ENCODE results near the gene BTF3L4.
"Not testable (repeated sequence)": the region's sequence is repeated elsewhere in the genome, so short reads cannot be mapped to it uniquely, and the experiment has no call there.

Gene BTF3L4

DNA sequence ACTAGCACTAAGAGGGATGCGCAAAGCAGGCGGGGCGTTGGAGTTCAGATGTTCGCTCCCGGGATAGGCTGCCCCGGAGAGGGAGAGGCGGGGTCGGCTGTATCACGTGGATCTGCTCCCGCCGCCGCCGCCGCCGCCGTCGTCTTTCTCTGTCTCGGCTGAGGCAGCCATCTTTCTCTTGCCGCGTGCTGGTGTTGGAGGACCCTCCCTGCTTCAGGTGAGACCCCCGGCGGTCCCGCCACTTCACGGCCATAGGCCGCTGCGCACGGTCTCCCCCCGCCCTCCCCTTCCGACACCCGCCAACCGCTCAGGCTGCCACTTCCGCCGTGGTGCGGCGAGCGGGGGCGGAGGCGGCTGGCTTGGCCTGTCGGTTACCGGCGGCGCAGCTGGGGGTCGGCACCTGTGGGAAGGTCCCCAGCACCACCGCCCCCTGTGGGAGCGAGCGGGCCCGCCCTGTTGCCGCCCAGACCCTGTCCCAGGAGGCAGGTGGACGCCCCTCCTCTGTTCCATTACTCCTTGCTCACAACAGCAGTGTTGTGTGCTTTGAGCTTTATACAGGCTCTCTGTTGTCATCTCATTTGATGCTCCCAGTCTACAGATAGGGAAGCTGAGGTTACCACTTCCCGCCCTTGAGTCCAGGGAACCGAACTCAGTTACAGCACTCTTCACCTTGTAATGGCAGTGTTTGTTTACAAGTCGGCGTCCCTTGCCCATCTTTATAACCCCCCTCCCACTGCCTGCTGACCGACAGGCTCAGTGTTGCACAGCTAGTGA, at the start of gene BTF3L4:
Gene BTF3L4 (plus strand): TSS at position 133 of the 774 bp plus-strand sequence. CDS start 3,553 bp downstream, outside the sequence.
- DNase-seq = peak; percentile 94

DNA sequence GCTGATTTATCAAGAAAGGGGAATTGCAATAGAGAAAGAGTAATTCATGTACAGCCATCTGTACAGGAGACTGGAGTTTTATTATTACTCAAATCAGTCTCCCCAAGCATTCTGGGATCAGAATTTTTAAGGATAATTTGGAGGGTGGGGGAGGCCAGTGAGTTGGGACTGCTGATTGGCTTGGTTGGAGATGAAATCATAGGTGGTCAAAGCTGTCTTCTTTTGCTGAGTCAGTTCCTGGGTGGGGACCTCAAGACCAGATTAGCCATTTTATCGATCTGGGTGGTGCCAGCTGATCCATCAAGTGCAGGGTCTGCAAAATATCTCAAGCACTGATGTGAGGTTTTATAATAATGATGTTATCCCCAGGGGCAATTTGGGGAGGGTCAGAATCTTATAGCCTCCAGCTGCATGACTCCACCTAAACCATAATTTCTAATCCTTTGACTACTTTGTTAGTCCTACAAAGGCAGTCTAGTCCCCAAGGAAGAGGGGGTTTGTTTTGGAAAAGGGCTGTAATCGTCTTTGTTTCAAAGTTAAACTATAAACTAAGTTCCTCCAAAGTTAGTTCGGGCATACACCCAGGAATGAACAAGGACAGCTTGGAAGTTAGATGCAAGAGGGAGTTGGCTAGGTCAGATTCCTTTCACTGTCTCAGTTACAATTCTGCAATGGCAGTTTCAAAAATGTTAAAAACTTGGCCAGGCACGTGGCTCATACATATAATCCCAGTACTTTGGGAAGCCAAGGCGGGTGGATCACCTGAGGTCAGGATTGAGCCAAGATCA, 48.7 kb upstream of the BTF3L4 start:
- DNase-seq = no peak

DNA sequence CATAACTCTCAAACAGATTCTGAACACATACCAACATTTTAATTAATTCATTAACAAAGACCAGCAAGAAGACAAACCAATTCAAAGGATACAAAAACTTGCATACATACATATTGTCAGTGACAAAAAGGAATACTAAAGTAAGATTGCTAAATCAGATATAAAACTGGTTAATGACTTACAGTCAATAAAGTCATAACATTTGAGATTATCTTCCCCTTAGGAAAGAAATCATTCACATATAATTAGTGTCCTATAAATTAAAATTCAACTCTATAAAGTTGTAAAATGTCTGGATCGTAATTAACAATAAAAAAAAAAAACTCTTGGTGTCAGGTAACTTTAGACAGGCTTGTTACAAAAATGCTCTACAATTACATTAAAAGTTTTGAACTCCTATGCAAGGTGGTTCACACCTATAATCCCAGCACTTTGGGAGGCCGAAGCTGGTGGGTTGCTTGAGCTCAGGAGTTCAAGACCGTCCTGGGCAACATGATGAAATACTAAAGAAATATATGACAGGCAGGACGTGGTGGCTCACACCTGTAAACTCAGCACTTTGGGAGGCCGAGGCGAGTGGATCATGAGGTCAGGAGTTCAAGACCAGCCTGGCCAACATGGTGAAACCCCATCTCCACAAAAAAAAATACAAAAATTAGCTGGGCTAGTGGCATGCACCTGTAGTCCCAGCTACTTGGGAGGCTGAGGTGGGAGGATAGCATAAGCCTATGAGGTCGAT, 47.9 kb upstream of the BTF3L4 start:
- no peak for DNase-seq

DNA sequence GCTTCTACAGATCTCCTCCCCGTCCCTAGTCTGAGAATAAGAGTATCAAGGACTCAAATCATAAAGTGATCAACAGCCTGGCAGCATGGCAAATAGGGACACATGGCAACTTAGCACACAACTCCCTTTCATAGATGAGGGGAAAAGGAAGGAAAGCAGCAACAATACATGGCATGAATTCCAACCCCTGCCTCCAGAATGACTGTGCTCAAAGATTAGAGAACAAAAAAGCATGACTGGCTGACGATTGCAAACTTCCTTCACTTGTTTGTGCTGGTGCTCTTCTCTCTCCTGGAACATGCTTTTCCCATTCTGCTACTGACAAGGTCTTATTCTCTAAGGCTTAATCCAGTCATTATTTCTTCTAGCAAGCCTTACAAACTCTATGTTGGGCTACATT, 34.0 kb upstream of the BTF3L4 start:
- DNase-seq = no peak

DNA sequence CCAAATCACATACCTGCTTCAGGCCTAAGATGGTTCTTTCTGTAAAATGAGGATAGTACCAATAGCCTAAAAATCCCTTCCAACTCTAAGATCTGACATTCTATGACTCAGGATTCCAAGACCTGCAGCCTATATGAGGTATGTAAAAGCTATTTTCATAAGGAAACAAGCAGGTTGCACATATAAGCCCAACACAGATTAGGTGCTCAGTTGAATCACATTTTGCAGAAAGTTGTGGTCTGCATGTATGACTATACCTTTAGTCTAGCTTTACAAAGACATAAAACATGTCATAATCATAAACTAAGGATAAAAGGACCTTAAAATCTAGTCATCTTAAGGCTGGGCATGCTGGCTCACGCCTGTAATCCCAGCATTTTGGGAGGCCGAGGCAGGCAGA, 29.8 kb upstream of the BTF3L4 start:
- DNase-seq = no peak

DNA sequence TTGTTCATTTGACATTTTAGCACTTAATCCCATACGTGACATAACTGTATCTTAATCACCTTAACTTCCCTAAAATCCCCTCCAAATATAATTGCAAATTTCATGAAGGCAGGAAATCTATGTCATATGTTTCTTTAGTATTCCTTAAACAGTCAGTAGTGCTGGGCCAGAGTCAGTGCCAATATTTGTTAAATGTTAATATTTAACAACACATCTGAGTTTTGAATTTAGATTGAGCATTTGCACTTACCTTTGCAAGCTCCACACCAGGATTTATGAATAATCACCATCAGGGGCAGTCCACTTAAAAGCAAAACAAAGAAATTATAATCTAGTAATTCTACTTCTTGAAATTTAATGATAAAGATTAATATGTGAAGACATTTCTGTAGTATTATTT, 27.8 kb upstream of the BTF3L4 start:
- no peak for DNase-seq

DNA sequence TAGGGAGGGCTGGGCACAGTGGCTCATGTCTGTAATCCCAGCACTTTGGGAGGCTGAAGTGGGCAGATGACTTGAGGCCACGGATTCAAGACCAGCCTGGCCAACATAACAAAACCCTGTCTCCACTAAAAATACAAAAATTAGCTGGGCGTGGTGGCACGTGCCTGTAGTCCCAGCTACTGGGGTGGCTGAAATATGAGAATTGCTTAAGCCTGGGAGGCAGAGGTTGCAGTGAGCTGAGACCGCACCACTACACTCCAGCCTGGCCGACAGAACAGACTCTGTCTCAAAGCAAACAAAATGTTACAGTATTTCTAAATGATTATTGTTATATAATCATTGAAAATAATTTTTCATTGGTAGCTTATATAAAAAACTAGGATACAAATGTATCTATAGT, 27.3 kb upstream of the BTF3L4 start:
- not testable (repeated sequence) for DNase-seq

DNA sequence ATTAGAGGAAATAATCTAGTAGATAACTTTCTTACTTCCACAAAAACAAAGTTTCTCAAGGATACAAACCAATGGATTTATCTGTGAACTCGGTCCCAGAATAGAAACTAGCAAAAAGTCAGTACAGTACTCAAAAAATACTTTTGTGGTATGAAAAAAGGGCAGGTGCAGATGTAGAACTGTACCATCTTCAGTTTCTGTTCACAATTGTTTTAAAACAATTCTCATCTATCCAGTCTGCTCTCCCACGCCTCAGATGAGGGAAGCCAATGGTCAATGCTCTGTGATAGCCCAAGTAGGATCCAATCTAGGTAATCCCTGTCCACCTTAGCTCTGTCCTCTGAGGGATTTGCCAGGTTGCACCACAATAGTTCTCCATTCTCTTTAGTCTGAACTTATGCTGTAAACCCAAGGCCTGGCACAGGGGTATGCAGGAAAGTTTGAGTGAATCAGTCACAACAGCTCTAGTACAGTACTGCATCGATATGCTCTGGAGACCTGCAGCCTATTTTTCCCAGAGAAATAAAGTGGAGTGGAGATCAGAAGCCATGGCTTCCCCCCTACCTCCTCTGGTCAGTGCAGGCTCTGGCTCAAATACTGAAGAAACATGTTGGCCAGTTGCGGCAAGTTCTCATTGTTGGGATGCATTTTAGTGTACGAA, 23.8 kb upstream of the BTF3L4 start:
- no peak for DNase-seq

DNA sequence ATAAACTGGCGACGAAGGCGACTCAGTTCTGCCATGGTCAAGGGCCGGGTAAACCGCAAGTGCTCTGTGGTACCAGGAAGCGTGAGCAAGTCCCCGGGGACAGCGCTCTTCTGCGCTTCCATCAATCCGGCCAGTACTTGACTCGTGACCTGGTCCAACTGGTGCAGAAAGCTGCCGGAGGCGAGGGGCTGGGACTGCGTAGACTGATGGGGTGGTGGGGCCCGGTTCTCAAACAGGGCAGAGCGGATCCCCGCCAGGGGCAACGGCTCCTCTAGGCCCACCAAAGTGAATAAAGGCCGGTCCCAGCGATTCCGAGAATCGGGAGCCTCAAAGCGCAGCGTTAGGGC, 23.3 kb upstream of the BTF3L4 start:
- no peak for DNase-seq

DNA sequence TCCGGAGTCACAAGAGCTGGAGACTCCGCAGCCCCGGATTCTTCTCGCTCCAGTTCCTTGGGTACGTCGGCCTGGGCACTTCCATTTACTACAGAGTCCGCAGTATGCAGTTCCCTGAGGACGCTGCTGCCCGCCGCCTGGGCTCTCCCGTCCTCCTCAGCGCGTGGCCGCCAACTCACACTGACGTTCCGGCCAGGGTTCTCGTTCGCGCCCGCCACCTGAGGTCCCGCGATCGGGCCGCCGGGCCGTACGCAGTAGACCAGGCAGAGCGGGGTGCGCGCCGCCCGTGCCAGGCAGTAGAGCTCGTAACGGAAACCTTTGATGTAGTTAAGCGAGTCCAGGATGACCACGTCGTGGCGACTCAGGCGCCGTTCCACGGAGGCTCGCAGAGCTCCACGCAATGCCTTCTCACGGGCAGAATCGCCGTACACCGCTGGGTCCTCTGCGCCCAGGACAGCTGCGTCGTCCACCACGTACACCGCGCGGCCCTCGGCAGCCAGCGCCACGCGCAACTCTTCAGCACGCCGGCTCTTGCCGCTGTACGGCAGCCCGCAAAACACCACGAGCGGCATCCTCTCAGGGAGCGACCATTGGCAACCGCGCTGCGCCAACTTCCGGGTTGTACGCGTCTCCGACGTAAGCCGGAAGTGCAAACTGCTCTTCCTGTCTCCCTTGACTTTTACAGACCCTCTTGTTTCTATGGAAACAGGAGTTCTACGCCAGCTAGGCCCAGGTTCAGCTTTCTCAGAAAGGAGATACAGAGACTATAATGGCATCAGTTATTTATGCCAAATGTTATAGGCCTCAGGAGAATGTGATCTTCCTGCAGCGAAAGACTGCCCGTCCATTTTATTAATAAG, 22.7 kb upstream of the BTF3L4 start, which contains the start of gene KTI12:
Gene KTI12 (minus strand): TSS at position 621 of the 860 bp plus-strand sequence. CDS start 49 bp downstream, at position 572.
- peak; percentile 89 for DNase-seq

DNA sequence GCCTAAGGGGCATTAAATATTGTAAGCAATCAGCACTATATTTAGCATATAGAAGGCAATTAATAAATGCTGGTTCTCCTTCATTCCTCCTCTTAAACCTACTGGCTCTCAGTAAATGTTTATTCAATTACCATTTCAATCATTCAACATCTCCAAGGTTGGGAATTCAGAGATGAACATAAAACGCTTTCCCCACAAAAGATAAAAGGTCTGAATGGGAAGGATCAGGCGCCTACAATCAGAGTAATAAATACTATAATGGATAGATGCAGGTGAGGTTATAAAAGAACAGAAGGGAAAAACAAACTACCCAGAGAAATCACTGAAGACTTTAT, 22.1 kb upstream of the BTF3L4 start:
- no peak for DNase-seq

DNA sequence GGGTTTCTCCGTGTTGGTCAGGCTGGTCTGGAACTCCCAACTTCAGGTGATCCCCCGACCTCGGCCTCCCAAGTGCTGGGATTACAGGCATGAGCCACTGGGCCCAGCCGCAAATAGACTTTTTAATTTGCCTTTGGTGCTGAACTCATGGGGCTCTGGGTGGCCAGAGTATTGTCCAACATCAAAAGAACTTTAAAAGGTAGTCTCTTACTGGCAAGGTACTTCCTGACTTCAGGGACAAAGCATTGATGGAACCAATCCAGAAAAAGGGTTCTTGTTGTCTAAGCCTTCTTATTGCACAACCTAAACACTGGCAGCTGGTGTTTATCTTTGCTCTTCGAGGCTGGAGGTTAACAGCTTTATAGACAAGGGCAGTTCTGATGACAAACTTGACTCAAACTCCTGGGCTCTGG, 18.7 kb upstream of the BTF3L4 start:
- DNase-seq = no peak

DNA sequence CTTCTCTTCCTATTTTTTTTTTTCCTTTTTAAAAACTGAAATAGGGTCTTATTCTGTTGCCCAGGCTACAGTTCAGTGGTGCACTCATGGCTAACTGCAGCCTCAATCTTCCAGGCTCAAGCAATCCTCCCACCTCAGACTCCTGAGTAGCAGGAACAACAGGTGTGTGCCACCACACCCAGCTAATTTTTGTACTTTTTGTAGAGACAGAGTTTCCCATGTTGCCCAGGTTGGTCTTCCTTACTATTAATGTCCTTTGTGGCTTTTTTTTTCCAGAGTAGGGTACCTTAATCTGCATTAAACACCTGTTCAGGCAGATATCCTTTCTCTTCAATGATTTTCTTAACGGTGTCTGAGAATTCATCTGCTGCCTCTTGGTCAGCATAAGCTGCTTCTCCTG, 18.2 kb upstream of the BTF3L4 start:
- no peak for DNase-seq

DNA sequence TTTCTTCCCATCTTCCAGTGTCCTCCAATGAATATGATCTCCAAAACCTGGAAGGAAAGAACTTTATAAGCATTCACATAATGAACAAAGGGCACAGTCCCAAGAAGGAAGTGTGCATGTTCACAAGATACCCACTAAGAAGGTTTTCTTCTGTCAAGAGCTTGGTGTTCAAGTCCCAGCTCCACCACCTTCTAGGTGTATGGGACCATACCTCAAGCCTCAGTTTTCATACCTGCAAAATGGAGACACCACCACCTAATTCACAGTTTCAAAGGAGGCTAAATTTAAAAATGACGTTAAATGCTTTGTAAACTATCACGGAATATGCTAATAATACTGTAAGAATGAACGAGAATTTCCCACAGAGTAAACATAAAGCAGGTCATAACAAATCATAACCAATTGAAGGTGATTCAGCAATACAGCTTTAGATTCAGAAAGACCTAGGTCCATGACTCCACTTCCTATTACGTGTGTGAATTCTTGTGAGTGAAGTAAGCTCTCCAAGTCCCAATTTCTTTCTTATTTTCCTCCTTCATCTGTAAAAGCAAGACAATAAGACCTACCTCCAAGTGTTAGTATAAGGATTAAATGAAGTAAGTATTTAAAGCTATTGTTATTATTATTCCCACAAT, 14.4 kb upstream of the BTF3L4 start:
- no peak for DNase-seq

DNA sequence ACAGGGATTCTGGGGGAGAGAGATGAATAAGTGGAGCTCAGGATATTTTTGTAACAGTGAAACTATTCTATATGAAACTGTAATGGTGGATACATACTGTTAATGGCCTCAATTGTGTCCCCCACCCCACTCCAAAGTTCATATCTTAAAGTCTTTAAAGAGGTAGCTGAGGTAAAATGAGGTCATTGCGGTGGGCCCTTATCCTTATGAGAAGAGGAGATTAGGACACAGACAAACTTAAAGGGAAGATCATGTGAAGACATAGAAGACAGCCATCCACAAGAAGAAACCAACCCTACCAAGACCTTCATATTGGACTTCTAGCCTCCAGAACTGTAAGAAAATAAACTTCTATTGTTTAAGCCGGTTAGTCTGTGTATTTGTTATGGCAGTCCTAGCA, 10.9 kb upstream of the BTF3L4 start:
- no peak for DNase-seq

DNA sequence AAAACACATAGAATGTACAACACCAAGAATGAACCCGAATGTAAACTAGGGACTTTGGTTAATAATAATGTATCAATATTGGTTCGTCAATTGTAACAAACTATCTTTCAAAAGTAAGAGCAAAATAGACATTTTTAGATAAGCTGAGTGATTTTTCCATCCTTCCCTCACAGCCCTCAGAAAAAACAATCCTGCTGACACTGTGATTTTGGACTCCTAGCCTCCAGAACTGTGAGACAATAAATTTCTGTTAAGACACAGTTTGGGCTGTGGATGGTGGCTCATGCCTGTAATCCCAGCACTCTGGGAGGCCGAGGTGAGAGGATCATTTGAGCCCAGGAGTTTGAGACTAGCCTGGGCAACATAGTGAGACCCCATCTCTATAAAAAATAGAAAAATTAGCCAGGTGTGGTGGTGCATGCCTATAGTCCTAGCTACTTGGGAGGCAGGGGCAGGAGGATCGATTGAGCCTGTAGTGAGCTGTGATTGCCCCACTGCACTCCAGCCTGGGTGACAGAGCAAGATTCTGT, 10.4 kb upstream of the BTF3L4 start:
- DNase-seq = not testable (repeated sequence)

DNA sequence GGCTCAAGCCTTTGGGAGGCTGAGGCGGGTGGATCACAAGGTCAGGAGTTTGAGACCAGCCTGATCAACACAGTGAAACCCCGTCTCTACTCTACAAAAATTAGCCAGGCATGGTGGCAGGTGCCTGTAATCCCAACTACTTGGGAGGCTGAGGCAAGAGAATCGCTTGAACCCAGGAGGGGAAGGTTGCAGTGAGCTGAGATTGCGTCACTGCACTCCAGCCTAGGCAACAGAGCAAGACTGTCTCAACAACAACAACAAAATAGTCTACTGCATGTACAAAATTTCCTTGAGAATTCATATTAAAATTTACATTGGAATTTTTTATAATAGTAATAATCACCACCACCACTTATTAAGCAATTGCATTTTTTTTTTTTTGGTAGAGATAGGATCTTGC, 6.8 kb upstream of the BTF3L4 start:
- not testable (repeated sequence) for DNase-seq

DNA sequence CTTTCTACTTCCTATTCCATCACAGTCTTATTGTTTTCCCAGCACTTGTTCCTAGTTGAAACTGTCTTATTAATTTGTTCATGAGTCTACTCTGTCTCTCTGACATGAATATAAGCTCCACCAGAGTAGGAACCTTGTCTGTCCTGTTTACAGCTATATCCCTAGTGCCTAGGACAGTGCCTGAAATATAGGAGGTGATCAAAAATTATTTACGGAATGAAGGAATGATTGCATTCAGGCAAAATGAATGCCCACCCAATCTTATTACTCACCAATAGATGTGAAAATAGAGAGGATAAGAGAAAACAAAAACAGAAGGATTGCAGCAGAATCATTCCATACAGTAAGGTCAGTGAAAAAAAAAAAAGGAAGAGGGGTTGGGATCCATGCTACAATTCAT, 2.2 kb upstream of the BTF3L4 start:
- no peak for DNase-seq

DNA sequence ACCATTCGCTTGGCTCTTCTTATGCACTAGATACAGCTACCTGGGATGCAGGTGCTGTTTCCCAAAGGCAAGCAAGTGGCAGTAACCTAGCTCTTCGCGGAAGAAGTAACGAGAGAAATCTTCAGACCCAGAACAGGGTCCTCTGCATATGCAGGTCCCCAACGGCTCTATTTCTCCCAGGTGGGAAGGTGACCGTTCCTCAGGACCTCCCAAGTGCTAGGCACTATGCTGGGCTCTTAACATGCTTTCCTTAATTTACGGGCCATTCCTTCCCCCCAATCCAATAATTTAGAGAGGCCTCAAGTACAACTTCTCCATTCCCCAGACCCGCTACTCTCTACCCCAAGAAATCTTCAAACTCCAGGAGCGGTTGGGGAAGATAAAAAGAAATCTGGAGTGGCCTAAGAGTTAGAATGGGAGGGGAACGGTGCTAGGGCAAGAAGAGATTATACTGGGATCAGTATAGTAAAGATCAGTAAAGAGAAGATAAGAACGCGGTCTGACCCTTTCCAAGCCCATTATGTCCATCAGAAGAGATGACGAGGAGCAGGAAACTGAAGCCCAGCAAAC, 1.5 kb upstream of the BTF3L4 start:
- DNase-seq = no peak

DNA sequence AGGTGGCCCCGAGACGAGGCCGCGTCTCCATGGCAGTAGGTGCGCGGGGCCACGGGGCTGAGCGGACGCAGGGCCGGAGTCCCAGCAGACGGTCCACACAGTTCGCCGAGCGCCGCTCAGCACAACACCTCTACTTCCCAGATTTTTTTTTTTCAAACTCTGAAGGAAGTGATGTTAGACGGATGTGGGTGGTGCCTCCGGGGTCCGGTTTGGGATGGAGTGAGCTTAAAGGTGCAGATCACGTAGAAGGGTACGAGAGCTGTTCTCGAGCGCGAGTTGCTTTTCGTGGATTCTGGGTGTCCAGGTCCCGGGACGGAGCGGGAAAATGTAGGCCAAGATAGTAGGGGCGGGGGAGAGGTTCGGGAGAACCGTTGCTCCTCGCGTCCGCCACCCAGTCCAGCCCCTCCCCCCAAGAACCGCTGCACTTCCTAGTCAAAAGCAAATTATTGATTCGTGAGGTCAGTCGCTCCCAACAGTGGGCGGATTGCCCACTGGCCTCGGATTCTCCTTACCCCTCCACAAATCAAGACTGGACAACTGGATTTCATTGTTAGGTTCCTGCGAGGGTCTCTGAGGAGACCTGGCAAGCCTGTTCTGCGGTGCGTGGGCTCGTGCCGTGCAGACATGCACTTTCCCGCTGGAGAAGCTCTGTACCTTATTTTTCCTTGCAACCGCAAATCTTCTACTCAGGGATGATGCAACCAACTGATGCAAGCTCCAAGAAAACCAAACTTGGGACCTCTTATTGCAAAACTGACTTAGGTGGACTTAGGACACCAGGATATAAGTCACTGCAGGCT, 829 bp upstream of the BTF3L4 start, which contains the start of gene TXNDC12:
Gene TXNDC12 (minus strand): TSS at position 126 of the 800 bp plus-strand sequence. CDS start 95 bp downstream, at position 31.
- DNase-seq = peak; percentile 85

Measured in activated CD8-positive, alpha-beta memory T cell treated with anti-CD3 and anti-CD28 coated beads for 24 hours (primary cell).